Right lobe of liver (tissue), 4 donors: ENCODE results near the gene ADARB2.

Experiments used
- CTCF ChIP-seq, 4 donors: fragments of 200-600 bp in 3 of 4; fragments of 450-650 bp in 1 of 4; IDR thresholded peaks; one replicate each; pipeline versions ENCODE4 v1.5.1 to v1.8.0; 2016 to 2022; ENCODE audit warnings: antibody characterized with exemption in 4 of 4, mild to moderate bottlenecking in 2 of 4
- POLR2A ChIP-seq: fragments of 450-650 bp; IDR thresholded peaks from one replicate; pipeline ENCODE4 v1.6.1; 2017; ENCODE audit warnings: antibody characterized with exemption, mild to moderate bottlenecking
- donor health status: DM: no; HTN: no; CAD: no.
- donor health status: DM: no; HTN: no; CAD: no.
- donor health status: DM: no; HTN: yes; CAD: no.

GRCh38 chr10:1451941-1452340, 285.4 kb downstream of the ADARB2 start:
- no peak for TF ChIP-seq CTCF (IDR thresholded peaks at IDR 0.05)
- no peak for TF ChIP-seq POLR2A
